ENCODE results near the gene TMEM106B. TPM values are rescaled to one million over a fixed set of nuclear protein-coding genes. Genes with fewer than 3 reads are reported as not detected.

TMEM106B gene
- total RNA-seq, 1 donor from 2014 or later, result 34.0 TPM

Other genes starting within 250 kb of the TMEM106B start
- 0.07 TPM in 1 of 2 replicates, not detected in the other for gene VWDE, start 192.6 kb downstream of the TMEM106B start, total RNA-seq